ENCODE results near the gene GDF10. TPM values are rescaled to one million over a fixed set of nuclear protein-coding genes. Genes with fewer than 3 reads are reported as not detected.

GDF10 gene
- total and polyA plus RNA-seq, 2 of the 13 experiments (the other 11 are each of a cell fraction or from before 2014, with no cell fraction given) = 0.03 TPM; not detected in 1

DNA sequence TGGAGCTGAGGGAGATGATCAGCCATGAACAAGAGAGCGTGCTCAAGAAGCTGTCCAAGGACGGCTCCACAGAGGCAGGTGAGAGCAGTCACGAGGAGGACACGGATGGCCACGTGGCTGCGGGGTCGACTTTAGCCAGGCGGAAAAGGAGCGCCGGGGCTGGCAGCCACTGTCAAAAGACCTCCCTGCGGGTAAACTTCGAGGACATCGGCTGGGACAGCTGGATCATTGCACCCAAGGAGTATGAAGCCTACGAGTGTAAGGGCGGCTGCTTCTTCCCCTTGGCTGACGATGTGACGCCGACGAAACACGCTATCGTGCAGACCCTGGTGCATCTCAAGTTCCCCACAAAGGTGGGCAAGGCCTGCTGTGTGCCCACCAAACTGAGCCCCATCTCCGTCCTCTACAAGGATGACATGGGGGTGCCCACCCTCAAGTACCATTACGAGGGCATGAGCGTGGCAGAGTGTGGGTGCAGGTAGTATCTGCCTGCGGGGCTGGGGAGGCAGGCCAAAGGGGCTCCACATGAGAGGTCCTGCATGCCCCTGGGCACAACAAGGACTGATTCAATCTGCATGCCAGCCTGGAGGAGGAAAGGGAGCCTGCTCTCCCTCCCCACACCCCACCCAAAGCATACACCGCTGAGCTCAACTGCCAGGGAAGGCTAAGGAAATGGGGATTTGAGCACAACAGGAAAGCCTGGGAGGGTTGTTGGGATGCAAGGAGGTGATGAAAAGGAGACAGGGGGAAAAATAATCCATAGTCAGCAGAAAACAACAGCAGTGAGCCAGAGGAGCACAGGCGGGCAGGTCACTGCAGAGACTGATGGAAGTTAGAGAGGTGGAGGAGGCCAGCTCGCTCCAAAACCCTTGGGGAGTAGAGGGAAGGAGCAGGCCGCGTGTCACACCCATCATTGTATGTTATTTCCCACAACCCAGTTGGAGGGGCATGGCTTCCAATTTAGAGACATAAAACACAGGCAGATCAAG is 25.6 kb downstream of the GDF10 start:
- TF ChIP-seq ZNF563 (CRISPR knock-in tag; IDR thresholded peaks at IDR 0.05) (no peak), NCOA5 (CRISPR knock-in tag; IDR thresholded peaks at IDR 0.05) (no peak), MAFK (conservative IDR thresholded peaks at IDR 0.05 in 1 of 2, IDR thresholded peaks at IDR 0.05 in 1 of 2; ENCODE audit: low read length in 2 of 2) (peak; percentile 90 to 95), ARNT2 (CRISPR knock-in tag; IDR thresholded peaks at IDR 0.05; ENCODE audit: low read depth) (no peak), NR2F2 (IDR thresholded peaks at IDR 0.05; ENCODE audit: borderline replicate concordance, low read depth) (no peak), ZSCAN9 (CRISPR knock-in tag; IDR thresholded peaks at IDR 0.05; ENCODE audit: borderline replicate concordance) (no peak), MAFF (IDR thresholded peaks at IDR 0.05; ENCODE audit: low read depth, low read length) (peak; percentile 89), MNT (IDR thresholded peaks at IDR 0.05) (peak; percentile 93)
- TF ChIP-seq, protein P1, sequence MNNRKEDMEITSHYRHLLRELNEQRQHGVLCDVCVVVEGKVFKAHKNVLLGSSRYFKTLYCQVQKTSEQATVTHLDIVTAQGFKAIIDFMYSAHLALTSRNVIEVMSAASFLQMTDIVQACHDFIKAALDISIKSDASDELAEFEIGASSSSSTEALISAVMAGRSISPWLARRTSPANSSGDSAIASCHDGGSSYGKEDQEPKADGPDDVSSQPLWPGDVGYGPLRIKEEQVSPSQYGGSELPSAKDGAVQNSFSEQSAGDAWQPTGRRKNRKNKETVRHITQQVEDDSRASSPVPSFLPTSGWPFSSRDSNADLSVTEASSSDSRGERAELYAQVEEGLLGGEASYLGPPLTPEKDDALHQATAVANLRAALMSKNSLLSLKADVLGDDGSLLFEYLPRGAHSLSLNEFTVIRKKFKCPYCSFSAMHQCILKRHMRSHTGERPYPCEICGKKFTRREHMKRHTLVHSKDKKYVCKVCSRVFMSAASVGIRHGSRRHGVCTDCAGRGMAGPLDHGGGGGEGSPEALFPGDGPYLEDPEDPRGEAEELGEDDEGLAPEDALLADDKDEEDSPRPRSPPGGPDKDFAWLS (CRISPR knock-in tag; IDR thresholded peaks at IDR 0.05; ENCODE audit: borderline replicate concordance) = no peak
- TF ChIP-seq, protein P2, sequence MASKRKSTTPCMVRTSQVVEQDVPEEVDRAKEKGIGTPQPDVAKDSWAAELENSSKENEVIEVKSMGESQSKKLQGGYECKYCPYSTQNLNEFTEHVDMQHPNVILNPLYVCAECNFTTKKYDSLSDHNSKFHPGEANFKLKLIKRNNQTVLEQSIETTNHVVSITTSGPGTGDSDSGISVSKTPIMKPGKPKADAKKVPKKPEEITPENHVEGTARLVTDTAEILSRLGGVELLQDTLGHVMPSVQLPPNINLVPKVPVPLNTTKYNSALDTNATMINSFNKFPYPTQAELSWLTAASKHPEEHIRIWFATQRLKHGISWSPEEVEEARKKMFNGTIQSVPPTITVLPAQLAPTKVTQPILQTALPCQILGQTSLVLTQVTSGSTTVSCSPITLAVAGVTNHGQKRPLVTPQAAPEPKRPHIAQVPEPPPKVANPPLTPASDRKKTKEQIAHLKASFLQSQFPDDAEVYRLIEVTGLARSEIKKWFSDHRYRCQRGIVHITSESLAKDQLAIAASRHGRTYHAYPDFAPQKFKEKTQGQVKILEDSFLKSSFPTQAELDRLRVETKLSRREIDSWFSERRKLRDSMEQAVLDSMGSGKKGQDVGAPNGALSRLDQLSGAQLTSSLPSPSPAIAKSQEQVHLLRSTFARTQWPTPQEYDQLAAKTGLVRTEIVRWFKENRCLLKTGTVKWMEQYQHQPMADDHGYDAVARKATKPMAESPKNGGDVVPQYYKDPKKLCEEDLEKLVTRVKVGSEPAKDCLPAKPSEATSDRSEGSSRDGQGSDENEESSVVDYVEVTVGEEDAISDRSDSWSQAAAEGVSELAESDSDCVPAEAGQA (IDR thresholded peaks at IDR 0.05; ENCODE audit: low read depth) = no peak
- TF ChIP-seq, protein P2 (CRISPR knock-in tag; IDR thresholded peaks at IDR 0.05; ENCODE audit: borderline replicate concordance) = no peak
- Histone ChIP-seq H3K27me3 (ENCODE audit: control insufficient read depth in 1 of 2, insufficient read depth in 2 of 2, low read length in 2 of 2) (peaks cover 0 to 5% of the 10 kb centered on the region in 2 experiments; a peak in 3 of 5 replicates), H3K4me3 (replicated peaks in 1 of 3; ENCODE audit: insufficient read depth in 1 of 3, low read depth in 2 of 3, low read length in 3 of 3) (no peak overlapping the region), H3K4me1 (ENCODE audit: insufficient read depth, low read length) (peaks cover 5% of the 10 kb centered on the region; the same call in 1 of the 2 replicates), H3K4me2 (ENCODE audit: low read depth, low read length) (no peak overlapping the region), H2AFZ (ENCODE audit: low read length) (no peak overlapping the region), H3K27ac (ENCODE audit: extremely low read length, insufficient read depth, low read length) (no peak overlapping the region), H3K9ac (ENCODE audit: insufficient read depth, low read depth, low read length) (no peak overlapping the region), H3K9me3 (ENCODE audit: low read length) (no peaks in the 10 kb centered on the region), H4K20me1 (ENCODE audit: insufficient read depth, low read length) (no peaks in the 10 kb centered on the region), H3K79me2 (ENCODE audit: insufficient read depth, low read length) (no peaks in the 10 kb centered on the region), H3K36me3 (replicated peaks in 1 of 2; ENCODE audit: control insufficient read depth in 1 of 2, insufficient read depth in 2 of 2, low read length in 2 of 2) (no peaks in the 10 kb centered on the region)
- FAIRE-seq (no peak), DNase-seq (ENCODE audit: low spot score) (no peak), ATAC-seq (no peak)
- ChIA-PET POLR2A (no interaction called here), CTCF (ENCODE audit: low intra/inter-chr PET ratio, low total read pairs) (no interaction called here)
- intact Hi-C loops (cut with micrococcal nuclease; ENCODE audit: unreplicated experiment) = no loop called here
- no TSS peak for BruUV-seq (replicated peaks)
- WGBS (ENCODE audit: low lambda C conversion rate) = 37% methylated on average over 11 of the region's 30 CpGs
- in situ Hi-C loops (cut with HindIII; ENCODE audit: extremely low pct_ligation_motif_present, low pct_unique_long_range_greater_than_20kb) = no loop called here

Data from HepG2 (cell line).